GM18519 (cell line): ENCODE results near the gene SYNGR3.

Experiments used
- ATAC-seq: cut with Tn5 transposase; IDR thresholded peaks from one replicate; pipeline ENCODE4 v1.9.1; 2021; ENCODE audit warnings: mild to moderate bottlenecking, moderate library complexity; ENCODE audit not compliant: unreplicated experiment, low FRiP score

SYNGR3 gene

GRCh38 chr16:2039274-2040031 is 49.7 kb downstream of the SYNGR3 start:
- no peak for ATAC-seq

- ATAC-seq, result no peak
These were observed 50.4 kb downstream of the SYNGR3 start for GRCh38 chr16:2040041-2040786.

GRCh38 chr16:2040787-2041522 is 51.2 kb downstream of the SYNGR3 start:
- ATAC-seq, result no peak

- no peak for ATAC-seq
These were observed 52.6 kb downstream of the SYNGR3 start for GRCh38 chr16:2042171-2042985.

GRCh38 chr16:2042986-2043666 is 53.4 kb downstream of the SYNGR3 start:
- no peak for ATAC-seq
